HG02884 (cell line): ENCODE measurements around the gene MEIS1.

Experiments
- ATAC-seq: cut with Tn5 transposase; IDR thresholded peaks from one replicate; pipeline ENCODE4 v1.9.1; 2021; ENCODE audit warnings: mild to moderate bottlenecking, moderate library complexity; ENCODE audit not compliant: unreplicated experiment

Gene MEIS1

DNA sequence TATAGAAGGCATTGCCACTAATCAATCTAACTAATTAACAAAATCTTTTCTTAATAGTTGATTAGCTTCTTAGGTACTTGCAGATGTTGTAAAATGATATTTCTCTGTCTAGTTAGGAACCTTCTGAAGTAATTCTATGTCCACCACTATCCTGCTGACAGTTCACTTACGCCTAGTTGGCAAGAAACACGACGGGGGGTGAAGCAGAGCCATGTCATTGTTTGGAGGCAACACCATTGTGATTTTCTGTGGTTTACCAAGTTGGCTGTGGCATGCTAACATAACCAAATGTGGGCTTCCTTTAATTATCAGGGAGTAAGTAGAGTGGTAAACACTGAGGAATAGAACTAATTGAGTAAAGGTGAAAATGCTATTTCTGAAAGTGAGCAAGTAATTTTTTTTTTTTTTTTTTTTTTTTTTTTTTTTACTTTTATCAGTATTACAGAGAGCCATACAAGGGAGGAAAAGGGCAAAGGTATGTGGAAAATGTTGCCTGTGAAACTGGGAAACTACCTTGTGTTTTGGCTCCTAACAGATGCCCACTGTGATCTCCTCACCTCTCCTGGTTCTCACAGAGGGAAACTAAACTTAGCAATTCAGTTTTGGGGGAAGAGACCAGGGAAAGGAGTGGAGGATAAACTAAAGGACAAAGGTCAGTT, 126.8 kb downstream of the MEIS1 start:
- ATAC-seq: no peak

DNA sequence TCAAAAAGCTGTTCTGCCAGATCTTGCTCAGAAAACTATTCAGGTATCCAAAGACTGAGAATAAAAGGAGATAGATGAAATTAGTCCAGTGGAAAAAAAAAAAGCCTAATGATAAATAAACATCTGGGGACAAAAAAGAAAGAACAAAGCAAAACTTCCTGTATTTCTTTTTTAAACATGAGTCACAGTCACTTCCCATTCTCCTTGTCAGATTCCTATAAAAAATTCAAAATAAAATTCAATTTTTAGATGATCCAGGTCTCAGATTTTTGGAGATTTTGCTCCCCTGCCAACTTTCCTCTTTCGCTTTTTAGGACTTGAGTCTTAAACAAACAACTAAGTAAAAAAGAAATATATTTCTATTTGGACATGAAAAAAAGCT, 127.4 kb downstream of the MEIS1 start:
- ATAC-seq: no peak

DNA sequence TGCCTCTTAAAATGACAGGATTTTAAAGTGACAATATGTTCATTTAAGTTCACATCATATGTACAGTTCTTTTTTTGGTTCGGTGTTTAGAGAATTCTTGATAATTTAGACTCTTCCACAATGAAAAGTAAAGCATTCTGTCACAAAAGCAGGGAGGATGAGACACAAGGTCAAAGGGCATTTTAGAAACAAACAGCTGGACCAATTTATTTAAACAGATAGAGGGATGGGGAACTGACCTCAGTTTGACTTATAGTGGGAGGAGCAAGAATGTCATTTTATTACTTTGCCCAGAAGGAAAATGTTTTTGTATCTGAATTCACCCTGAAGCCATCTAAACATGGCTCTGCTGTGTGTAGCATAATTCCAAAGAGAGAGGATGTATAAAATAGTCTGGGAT, 128.5 kb downstream of the MEIS1 start:
- no peak for ATAC-seq

GRCh38 chr2:66565291-66565690, 130.4 kb downstream of the MEIS1 start:
- ATAC-seq: no peak

- ATAC-seq: no peak
Observed at GRCh38 chr2:66566726-66567399, 131.9 kb downstream of the MEIS1 start.

GRCh38 chr2:66567729-66568128, 132.8 kb downstream of the MEIS1 start:
- ATAC-seq: no peak

DNA sequence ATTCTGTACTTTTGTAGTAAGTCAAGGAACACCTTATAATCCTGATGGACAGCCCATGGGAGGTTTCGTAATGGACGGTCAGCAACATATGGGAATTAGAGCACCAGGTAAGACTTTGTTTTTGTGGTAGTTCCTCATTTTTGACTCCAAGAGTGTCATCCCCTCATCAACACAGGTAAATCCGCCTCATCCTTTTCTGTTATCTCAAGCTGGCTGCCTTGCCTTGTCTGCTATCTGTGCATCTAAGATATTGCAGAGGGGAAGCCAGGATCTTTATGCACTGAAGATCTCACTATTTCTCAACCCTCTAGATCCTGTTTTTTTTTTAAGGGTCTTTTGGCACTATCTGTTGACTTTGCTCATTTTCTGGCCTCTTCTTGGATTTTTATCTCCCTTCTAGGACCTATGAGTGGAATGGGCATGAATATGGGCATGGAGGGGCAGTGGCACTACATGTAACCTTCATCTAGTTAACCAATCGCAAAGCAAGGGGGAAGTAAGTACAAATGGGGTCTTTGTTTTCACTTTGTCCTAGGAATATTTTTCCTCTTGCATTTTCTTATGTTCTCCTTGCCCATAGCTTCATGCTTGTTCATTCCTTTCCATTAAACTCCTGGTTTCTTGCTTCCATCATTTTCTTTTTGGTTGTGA, 133.8 kb downstream of the MEIS1 start:
- ATAC-seq: no peak

DNA sequence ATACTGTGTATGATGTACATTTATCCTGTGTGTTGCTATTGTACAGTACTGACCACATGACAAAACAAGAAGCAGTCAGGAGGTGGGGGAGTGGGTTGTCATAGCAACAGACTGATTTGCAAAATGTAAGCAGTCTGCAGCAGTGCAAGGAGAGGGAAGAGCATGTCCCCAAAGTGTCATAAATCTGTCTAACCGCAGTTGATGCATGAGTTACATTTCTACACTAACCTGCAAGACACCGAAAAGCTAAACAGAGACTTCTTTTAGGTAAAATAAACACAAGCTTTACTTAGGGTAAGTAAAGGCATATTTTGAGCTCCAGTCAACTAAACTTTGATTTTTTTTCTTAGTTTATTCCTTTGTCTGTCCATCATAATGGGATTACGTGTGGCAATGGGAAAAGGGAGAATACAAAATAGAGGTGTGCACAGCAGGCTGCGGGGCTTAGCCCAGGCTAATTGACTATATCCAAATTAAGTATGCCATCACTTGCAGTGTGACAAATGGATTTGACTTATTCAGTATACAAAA, 134.5 kb downstream of the MEIS1 start:
- ATAC-seq: no peak

DNA sequence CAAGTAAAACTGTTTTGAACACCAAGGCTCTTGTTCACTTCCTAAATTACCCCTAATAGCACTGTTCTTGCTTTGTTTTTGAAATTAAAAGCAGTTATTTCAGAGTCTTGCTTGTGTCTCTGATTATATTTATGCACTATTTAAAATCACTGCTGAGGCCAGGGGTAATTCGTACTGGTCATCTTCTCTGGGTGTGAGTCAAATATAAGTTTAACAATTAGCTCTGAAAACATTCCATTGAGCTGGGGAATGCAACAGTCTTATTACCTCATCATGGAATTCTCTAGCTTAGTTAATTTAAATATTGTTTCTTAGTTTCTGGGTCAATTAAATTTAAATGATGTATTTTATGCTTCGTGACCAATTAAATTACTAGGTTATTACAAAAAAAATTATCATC, 135.0 kb downstream of the MEIS1 start:
- no peak for ATAC-seq

DNA sequence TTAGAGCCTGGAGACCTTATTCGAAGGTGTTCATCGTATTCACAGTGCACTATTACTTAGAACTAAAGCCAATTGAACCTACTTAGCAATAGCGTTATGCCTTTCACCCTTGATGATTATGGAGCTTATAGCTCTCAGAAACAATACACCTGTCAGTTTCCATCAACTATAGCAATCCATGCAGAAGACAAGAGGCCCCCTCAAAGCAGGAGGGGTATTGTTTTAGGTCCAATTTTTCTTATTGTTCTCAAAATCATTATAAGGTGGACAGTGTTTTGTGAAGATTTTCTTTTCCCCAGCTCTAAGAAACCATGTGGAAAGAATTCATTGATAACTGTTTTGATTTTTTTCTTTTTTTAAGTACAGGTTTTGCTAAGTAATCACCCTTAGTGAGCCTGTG, 135.5 kb downstream of the MEIS1 start:
- ATAC-seq: no peak

DNA sequence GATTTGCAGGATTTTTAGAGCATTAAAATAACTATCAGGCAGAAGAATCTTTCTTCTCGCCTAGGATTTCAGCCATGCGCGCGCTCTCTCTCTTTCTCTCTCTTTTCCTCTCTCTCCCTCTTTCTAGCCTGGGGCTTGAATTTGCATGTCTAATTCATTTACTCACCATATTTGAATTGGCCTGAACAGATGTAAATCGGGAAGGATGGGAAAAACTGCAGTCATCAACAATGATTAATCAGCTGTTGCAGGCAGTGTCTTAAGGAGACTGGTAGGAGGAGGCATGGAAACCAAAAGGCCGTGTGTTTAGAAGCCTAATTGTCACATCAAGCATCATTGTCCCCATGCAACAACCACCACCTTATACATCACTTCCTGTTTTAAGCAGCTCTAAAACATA, 137.0 kb downstream of the MEIS1 start:
- ATAC-seq: no peak

- ATAC-seq: no peak
Observed at GRCh38 chr2:66572391-66572790, 137.5 kb downstream of the MEIS1 start.

GRCh38 chr2:66573416-66573815, 138.5 kb downstream of the MEIS1 start:
- ATAC-seq: no peak

DNA sequence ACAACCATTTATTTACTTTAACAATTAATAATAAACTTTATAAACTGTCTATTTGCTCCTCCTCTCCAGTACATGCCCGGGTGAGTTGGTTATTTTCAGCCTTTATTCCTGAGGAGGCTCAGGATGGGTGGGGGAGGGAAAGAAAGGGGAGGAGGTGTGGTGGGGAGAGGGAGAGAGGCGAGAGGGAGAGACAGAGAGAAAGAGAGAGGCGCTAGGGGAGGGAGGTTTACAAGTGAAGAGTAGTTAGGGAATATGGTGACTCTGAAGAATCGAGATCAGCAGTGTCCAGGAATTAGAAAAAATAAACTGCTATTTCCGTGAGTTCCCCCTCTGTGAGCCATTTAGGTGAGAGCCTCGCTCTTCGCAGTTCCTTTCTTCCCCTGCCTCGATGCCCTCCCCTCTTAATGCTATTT, 138.9 kb downstream of the MEIS1 start:
- ATAC-seq: no peak

GRCh38 chr2:66574701-66575624, 140.0 kb downstream of the MEIS1 start:
- no peak for ATAC-seq

GRCh38 chr2:66575625-66576310, 140.8 kb downstream of the MEIS1 start:
- no peak for ATAC-seq

- ATAC-seq: no peak
Observed at GRCh38 chr2:66576311-66576560, 141.3 kb downstream of the MEIS1 start.

GRCh38 chr2:66576561-66577320, 141.8 kb downstream of the MEIS1 start:
- no peak for ATAC-seq

GRCh38 chr2:66577321-66578053, 142.6 kb downstream of the MEIS1 start:
- no peak for ATAC-seq
